ENCODE results near the gene GRIA4.

DNA sequence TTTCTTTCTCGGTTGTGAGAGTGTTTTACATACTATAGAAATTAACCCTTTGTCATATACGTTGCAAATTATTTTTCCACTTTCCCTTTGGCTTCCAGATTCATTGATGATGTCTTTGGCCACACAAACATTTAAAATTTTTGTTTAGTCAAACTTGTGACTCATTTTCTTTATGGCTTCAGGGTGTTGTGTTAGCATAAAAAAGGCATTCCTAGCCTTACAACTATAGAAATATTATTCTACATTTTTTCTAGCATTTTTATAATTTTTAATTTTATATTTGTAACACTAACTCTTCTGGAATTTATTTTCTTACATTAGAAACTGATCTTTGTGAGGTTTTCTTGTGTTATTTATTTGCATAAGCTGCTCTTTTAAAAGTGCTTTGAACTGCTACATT, 12.1 kb downstream of the GRIA4 start:
- TF ChIP-seq EZH2phosphoT487 (IDR thresholded peaks at IDR 0.05), result no peak
- TF ChIP-seq, protein P1, sequence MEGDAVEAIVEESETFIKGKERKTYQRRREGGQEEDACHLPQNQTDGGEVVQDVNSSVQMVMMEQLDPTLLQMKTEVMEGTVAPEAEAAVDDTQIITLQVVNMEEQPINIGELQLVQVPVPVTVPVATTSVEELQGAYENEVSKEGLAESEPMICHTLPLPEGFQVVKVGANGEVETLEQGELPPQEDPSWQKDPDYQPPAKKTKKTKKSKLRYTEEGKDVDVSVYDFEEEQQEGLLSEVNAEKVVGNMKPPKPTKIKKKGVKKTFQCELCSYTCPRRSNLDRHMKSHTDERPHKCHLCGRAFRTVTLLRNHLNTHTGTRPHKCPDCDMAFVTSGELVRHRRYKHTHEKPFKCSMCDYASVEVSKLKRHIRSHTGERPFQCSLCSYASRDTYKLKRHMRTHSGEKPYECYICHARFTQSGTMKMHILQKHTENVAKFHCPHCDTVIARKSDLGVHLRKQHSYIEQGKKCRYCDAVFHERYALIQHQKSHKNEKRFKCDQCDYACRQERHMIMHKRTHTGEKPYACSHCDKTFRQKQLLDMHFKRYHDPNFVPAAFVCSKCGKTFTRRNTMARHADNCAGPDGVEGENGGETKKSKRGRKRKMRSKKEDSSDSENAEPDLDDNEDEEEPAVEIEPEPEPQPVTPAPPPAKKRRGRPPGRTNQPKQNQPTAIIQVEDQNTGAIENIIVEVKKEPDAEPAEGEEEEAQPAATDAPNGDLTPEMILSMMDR (IDR thresholded peaks at IDR 0.05), result no peak
- no peak for TF ChIP-seq EZH2 (IDR thresholded peaks at IDR 0.05)

Measured in neural progenitor cell (in vitro differentiated cells).